ENCODE results near the gene CYTH1.

Gene CYTH1

DNA sequence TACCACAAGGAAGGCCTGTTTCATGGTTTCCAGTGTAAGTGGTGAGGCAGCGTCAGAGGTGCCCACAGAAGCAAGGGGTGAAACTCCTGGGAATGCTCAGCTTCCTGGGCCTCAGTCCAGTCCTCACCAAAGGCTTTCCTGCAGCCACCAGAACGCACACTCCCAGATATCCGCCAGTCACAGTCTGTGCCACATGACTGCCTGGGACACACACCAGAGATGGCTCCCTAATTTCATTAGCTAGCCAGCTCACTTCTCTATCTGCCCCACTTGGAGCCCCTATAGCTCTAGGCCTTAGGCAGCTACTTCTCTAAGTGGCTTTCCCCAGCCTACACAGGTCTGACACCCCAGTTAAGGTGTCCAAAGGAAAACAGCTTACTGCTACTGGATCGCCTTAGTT lies 77.0 kb downstream of the CYTH1 start:
- Histone ChIP-seq H3K4me3 (ENCODE audit: low read depth, low read length) (no peak overlapping the region), H3K4me1 (ENCODE audit: control insufficient read depth, insufficient read depth, low read length) (peaks cover 16% of the 10 kb centered on the region), H3K27ac (ENCODE audit: extremely low read depth, low read depth, low read length) (no peak overlapping the region), H3K9me3 (ENCODE audit: control insufficient read depth, insufficient read depth, low read depth, low read length) (no peaks in the 10 kb centered on the region), H3K36me3 (ENCODE audit: control insufficient read depth in 2 of 2, insufficient read depth in 1 of 2, low read length in 2 of 2) (peaks cover 13 to 52% of the 10 kb centered on the region in 2 experiments)
- no peak for TF ChIP-seq ZNF341 (tag by site-specific recombination; IDR thresholded peaks at IDR 0.05; ENCODE audit: low read depth)
- TF ChIP-seq ZNF621 (tag by site-specific recombination; IDR thresholded peaks at IDR 0.05): no peak
- TF ChIP-seq, protein P1, sequence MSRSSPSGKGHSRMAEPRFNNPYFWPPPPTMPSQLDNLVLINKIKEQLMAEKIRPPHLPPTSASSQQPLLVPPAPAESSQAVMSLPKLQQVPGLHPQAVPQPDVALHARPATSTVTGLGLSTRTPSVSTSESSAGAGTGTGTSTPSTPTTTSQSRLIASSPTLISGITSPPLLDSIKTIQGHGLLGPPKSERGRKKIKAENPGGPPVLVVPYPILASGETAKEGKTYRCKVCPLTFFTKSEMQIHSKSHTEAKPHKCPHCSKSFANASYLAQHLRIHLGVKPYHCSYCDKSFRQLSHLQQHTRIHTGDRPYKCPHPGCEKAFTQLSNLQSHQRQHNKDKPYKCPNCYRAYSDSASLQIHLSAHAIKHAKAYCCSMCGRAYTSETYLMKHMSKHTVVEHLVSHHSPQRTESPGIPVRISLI (tag by site-specific recombination; IDR thresholded peaks at IDR 0.05): no peak
- no peak for TF ChIP-seq ZBTB21 (tag by site-specific recombination; IDR thresholded peaks at IDR 0.05)
- TF ChIP-seq, protein P2, sequence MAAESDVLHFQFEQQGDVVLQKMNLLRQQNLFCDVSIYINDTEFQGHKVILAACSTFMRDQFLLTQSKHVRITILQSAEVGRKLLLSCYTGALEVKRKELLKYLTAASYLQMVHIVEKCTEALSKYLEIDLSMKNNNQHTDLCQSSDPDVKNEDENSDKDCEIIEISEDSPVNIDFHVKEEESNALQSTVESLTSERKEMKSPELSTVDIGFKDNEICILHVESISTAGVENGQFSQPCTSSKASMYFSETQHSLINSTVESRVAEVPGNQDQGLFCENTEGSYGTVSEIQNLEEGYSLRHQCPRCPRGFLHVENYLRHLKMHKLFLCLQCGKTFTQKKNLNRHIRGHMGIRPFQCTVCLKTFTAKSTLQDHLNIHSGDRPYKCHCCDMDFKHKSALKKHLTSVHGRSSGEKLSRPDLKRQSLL (tag by site-specific recombination; IDR thresholded peaks at IDR 0.05): no peak
- no peak for TF ChIP-seq ZIC2 (tag by site-specific recombination; IDR thresholded peaks at IDR 0.05)
- no peak for TF ChIP-seq ZNF658 (tag by site-specific recombination; IDR thresholded peaks at IDR 0.05)
- TF ChIP-seq, protein P3, sequence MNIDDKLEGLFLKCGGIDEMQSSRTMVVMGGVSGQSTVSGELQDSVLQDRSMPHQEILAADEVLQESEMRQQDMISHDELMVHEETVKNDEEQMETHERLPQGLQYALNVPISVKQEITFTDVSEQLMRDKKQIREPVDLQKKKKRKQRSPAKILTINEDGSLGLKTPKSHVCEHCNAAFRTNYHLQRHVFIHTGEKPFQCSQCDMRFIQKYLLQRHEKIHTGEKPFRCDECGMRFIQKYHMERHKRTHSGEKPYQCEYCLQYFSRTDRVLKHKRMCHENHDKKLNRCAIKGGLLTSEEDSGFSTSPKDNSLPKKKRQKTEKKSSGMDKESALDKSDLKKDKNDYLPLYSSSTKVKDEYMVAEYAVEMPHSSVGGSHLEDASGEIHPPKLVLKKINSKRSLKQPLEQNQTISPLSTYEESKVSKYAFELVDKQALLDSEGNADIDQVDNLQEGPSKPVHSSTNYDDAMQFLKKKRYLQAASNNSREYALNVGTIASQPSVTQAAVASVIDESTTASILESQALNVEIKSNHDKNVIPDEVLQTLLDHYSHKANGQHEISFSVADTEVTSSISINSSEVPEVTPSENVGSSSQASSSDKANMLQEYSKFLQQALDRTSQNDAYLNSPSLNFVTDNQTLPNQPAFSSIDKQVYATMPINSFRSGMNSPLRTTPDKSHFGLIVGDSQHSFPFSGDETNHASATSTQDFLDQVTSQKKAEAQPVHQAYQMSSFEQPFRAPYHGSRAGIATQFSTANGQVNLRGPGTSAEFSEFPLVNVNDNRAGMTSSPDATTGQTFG (tag by site-specific recombination; IDR thresholded peaks at IDR 0.05; ENCODE audit: borderline replicate concordance): no peak
- no peak for TF ChIP-seq ZEB2 (tag by site-specific recombination; IDR thresholded peaks at IDR 0.05)
- TF ChIP-seq ZNF571 (tag by site-specific recombination; IDR thresholded peaks at IDR 0.05): no peak
- no peak for TF ChIP-seq ZNF596 (tag by site-specific recombination; IDR thresholded peaks at IDR 0.05)
- TF ChIP-seq ZNF677 (tag by site-specific recombination; IDR thresholded peaks at IDR 0.05): no peak
- TF ChIP-seq ZNF530 (tag by site-specific recombination; IDR thresholded peaks at IDR 0.05; ENCODE audit: low read depth): no peak
- TF ChIP-seq SETDB1 (IDR thresholded peaks at IDR 0.05; ENCODE audit: insufficient read length, low read length): no peak
- TF ChIP-seq MYNN (tag by site-specific recombination; IDR thresholded peaks at IDR 0.05; ENCODE audit: borderline replicate concordance): no peak
- TF ChIP-seq ZNF501 (tag by site-specific recombination; IDR thresholded peaks at IDR 0.05): no peak
- TF ChIP-seq, protein P4, sequence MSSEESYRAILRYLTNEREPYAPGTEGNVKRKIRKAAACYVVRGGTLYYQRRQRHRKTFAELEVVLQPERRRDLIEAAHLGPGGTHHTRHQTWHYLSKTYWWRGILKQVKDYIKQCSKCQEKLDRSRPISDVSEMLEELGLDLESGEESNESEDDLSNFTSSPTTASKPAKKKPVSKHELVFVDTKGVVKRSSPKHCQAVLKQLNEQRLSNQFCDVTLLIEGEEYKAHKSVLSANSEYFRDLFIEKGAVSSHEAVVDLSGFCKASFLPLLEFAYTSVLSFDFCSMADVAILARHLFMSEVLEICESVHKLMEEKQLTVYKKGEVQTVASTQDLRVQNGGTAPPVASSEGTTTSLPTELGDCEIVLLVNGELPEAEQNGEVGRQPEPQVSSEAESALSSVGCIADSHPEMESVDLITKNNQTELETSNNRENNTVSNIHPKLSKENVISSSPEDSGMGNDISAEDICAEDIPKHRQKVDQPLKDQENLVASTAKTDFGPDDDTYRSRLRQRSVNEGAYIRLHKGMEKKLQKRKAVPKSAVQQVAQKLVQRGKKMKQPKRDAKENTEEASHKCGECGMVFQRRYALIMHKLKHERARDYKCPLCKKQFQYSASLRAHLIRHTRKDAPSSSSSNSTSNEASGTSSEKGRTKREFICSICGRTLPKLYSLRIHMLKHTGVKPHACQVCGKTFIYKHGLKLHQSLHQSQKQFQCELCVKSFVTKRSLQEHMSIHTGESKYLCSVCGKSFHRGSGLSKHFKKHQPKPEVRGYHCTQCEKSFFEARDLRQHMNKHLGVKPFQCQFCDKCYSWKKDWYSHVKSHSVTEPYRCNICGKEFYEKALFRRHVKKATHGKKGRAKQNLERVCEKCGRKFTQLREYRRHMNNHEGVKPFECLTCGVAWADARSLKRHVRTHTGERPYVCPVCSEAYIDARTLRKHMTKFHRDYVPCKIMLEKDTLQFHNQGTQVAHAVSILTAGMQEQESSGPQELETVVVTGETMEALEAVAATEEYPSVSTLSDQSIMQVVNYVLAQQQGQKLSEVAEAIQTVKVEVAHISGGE (tag by site-specific recombination; conservative IDR thresholded peaks at IDR 0.05; ENCODE audit: low read depth): no peak
- no peak for TF ChIP-seq ZNF335 (tag by site-specific recombination; conservative IDR thresholded peaks at IDR 0.05)
- ChIA-PET POLR2A (no interaction called here), CTCF (interaction anchor here (0.5 to 1.2 kb wide), 2 partner anchors 31 to 208 kb away, joined by 3 to 6 read pairs; no protein-coding TSS in a partner anchor)

Measured in HEK293 (cell line).